K562 (cell line): ENCODE measurements around the gene NUMB. TPM values are rescaled to one million over a fixed set of nuclear protein-coding genes. Genes with fewer than 3 reads are reported as not detected.

Experiments
- ATAC-seq: fragments of 200-7000 bp; cut with Tn5 transposase; 3 replicates; pipeline ENCODE4 v1.9.1; 2020; ENCODE audit warnings: moderate library complexity
- BruUV-seq: library from RNA; stranded (reverse); fragments of 400-500 nt; replicated peaks from 2 replicates; lab custom pipeline; 2021; lab: Mats Ljungman, UMichigan
- CTCF ChIA-PET: fragments of 300-600 bp; formaldehyde crosslinking; extraction: SDS; loops from one replicate; lab custom pipeline; 2021; ENCODE audit warnings: low intra/inter-chr PET ratio; lab: Yijun Ruan, JAX
- POLR2A ChIA-PET: fragments of 300-600, 350-650 bp; sonication (Branson Sonifier 250); formaldehyde crosslinking; extraction: SDS; loops from one replicate; lab custom pipeline; 2021; ENCODE audit warnings: antibody characterized with exemption, inconsistent platforms; lab: Yijun Ruan, JAX
- DNase-seq, 4 experiments: peaks; one replicate each; pipeline versions ENCODE4 v3.0.0 to v3.0.0-alpha.2; 2011 to 2018; ENCODE audit warnings: low spot score in 3 of 4, mixed read lengths in 3 of 4; ENCODE audit errors: extremely low read depth in 1 of 4
- FAIRE-seq: peaks from 2 replicates; lab custom pipeline; 2011; peaks lifted over from hg19 to GRCh38; lab: Jason Lieb, UNC
- H2AFZ ChIP-seq: 2 replicates; pipeline ENCODE4 v1.6.0; 2011; ENCODE audit warnings: low read depth, low read length, control low read depth, inconsistent platforms
- H3K27ac ChIP-seq: fragments of 200-600 bp; 3 replicates; pipeline ENCODE4 v1.8.0; 2011; ENCODE audit warnings: low read depth, mild to moderate bottlenecking, control low read depth, inconsistent platforms, low read length, moderate library complexity, mixed read lengths; ENCODE audit errors: extremely low read depth
- H3K27me3 ChIP-seq, 2 experiments: fragments of 300-600 bp in 1 of 2; 2 replicates in 1 of 2; 3 replicates in 1 of 2; pipeline versions ENCODE4 v1.6.0 to v1.8.0; 2011; ENCODE audit warnings: inconsistent platforms in 2 of 2, low read length in 2 of 2, mild to moderate bottlenecking in 1 of 2, mixed read lengths in 1 of 2, moderate library complexity in 1 of 2; ENCODE audit not compliant: control insufficient read depth in 2 of 2, insufficient read depth in 2 of 2
- H3K36me3 ChIP-seq: fragments of 300-600 bp; 3 replicates; pipeline ENCODE4 v1.8.0; 2011; ENCODE audit warnings: mild to moderate bottlenecking, low read length, inconsistent platforms; ENCODE audit not compliant: control insufficient read depth, insufficient read depth
- H3K4me1 ChIP-seq, 2 experiments: fragments of 200-600 bp in 1 of 2; replicated peaks in 1 of 2; 2 replicates in 1 of 2; 3 replicates in 1 of 2; pipeline versions ENCODE4 v1.5.1 to v1.8.0; 2011; ENCODE audit warnings: inconsistent platforms in 2 of 2, low read length in 2 of 2, mild to moderate bottlenecking in 1 of 2, mixed read lengths in 1 of 2, moderate library complexity in 1 of 2; ENCODE audit not compliant: control insufficient read depth in 2 of 2, insufficient read depth in 2 of 2
- H3K4me2 ChIP-seq: 2 replicates; pipeline ENCODE4 v1.6.1; 2011; ENCODE audit warnings: low read length, control low read depth, inconsistent platforms, mixed read lengths; ENCODE audit not compliant: insufficient read depth
- H3K4me3 ChIP-seq: fragments of 200-600 bp; sonication (generic), shearing (Covaris generic); 2 replicates; pipeline ENCODE4 v1.5.1; 2016; ENCODE audit warnings: control low read depth, inconsistent platforms
- H3K79me2 ChIP-seq: fragments of 200-600 bp; 3 replicates; pipeline ENCODE4 v1.8.0; 2011; ENCODE audit warnings: low read length, inconsistent platforms; ENCODE audit not compliant: control insufficient read depth, insufficient read depth
- H3K9ac ChIP-seq, 2 experiments: 2 replicates each; pipeline versions ENCODE4 v1.6.0 to v1.6.1; 2011; ENCODE audit warnings: low read depth in 2 of 2, low read length in 2 of 2, control low read depth in 1 of 2, inconsistent platforms in 1 of 2, mild to moderate bottlenecking in 1 of 2, mixed read lengths in 1 of 2; ENCODE audit not compliant: insufficient read depth in 1 of 2
- H3K9me1 ChIP-seq: one replicate; pipeline ENCODE4 v1.6.0; 2011; ENCODE audit warnings: inconsistent platforms, mild to moderate bottlenecking, low read length, moderate library complexity; ENCODE audit not compliant: control insufficient read depth, insufficient read depth
- H3K9me3 ChIP-seq: replicated peaks from 2 replicates; pipeline ENCODE4 v1.5.1; 2011; ENCODE audit warnings: low read depth, low read length, inconsistent platforms; ENCODE audit not compliant: control insufficient read depth, insufficient read depth
- H4K20me1 ChIP-seq: replicated peaks from 2 replicates; pipeline ENCODE4 v1.6.1; 2011; ENCODE audit warnings: low read length, inconsistent platforms, mixed read lengths; ENCODE audit not compliant: control insufficient read depth, insufficient read depth
- FOXA3 ChIP-seq, 2 experiments: fragments of 450-650 bp in 1 of 2; sonication (generic) in 1 of 2; formaldehyde crosslinking; IDR thresholded peaks in 1 of 2; conservative IDR thresholded peaks in 1 of 2; 2 replicates each; pipeline versions ENCODE4 v1.4.0 to v1.8.0; 2020 to 2022; ENCODE audit warnings: mild to moderate bottlenecking in 2 of 2, missing genetic modification reagents in 1 of 2
- NKRF ChIP-seq: fragments of 450-650 bp; IDR thresholded peaks from 2 replicates; pipeline ENCODE4 v1.6.1; 2016; ENCODE audit warnings: borderline replicate concordance
- WGBS: fragments of 100-300 bp; shearing (Covaris generic); methylation state at CpG from one replicate; pipeline ENCODE4 v1.1.6; 2016; ENCODE audit warnings: low coverage, mixed read lengths; ENCODE audit not compliant: insufficient coverage; ENCODE audit errors: missing lambda C conversion rate; 5-methylcytosine and 5-hydroxymethylcytosine counted together
- in situ Hi-C: fragments of 300-500 bp; cut with MboI; formaldehyde crosslinking; loops from 4 replicates; pipeline ENCODE4 v1.15.0; 2018; ENCODE audit warnings: inconsistent platforms, mixed read lengths
- intact Hi-C: fragments of 100-400 bp; cut with micrococcal nuclease; formaldehyde crosslinking; loops from 2 replicates; pipeline ENCODE4 v1.14.2; 2022
- polyA plus RNA-seq, 8 experiments: library from polyadenylated mRNA; depleted of rRNA in 4 of 8; stranded (reverse) in 5 of 8; unstranded in 3 of 8; fragments of >200 nt; fragmentation: Nextera tagmentation in 2 of 8; fragmentation: Illumina TruSeq in 1 of 8; extraction: Ambion mirVana in 2 of 8; extraction: Trizol in 1 of 8; gene quantifications; 2 replicates each; pipeline versions ENCODE4 v1.2.1 to v1.2.3, GENCODE V29; 2011 to 2014; ENCODE audit warnings: inconsistent platforms in 1 of 8, missing spikeins in 1 of 8
- total RNA-seq, 7 experiments: library from RNA; depleted of rRNA in 6 of 7; stranded (reverse); fragments of >200 nt in 6 of 7; fragmentation: Illumina TruSeq in 2 of 7; extraction: Trizol in 2 of 7; gene quantifications; 2 replicates each; pipeline versions ENCODE4 v1.2.1 to v1.2.3, GENCODE V29; 2011 to 2021; ENCODE audit warnings: low replicate concordance in 1 of 7

NUMB gene
- total and polyA plus RNA-seq, 9 of the 15 experiments (the other 6 are each of a cell fraction or from before 2014, with no cell fraction given): 13.5 to 54.0 (median 32.3) TPM

- Histone ChIP-seq H4K20me1 (no peaks in the 10 kb centered on the region), H3K27me3 (no peaks in the 10 kb centered on the region), H3K79me2 (no peaks in the 10 kb centered on the region), H3K4me3 (no peak overlapping the region), H3K36me3 (no peaks in the 10 kb centered on the region), H3K4me1 (peaks cover 14 to 50% of the 10 kb centered on the region in 2 experiments), H3K27ac (no peak overlapping the region), H3K9me1 (peaks cover 3% of the 10 kb centered on the region), H3K4me2 (no peak overlapping the region), H2AFZ (no peak overlapping the region), H3K9me3 (no peaks in the 10 kb centered on the region), H3K9ac (no peak overlapping the region)
- intact Hi-C loops: loop anchor here (10.0 kb wide), 1 partner anchor 541 kb away; the partner anchor contains the start of gene DCAF4
- POLR2A ChIA-PET: interaction anchor here (1.3 kb wide), 1 partner anchor 11 kb away, joined by 5 read pairs; no protein-coding TSS in a partner anchor
- FAIRE-seq: peak; percentile 40
- CTCF ChIA-PET: no interaction called here
- in situ Hi-C loops: loop anchor here (5.0 to 25.0 kb wide), 3 partner anchors 169 to 954 kb away; partner anchors contain the start of gene ZFYVE1
- no peak for DNase-seq
- no TSS peak for BruUV-seq
- TF ChIP-seq NKRF (no peak), FOXA3 (CRISPR knock-in tag; conservative IDR thresholded peaks at IDR 0.05 in 1 of 2, IDR thresholded peaks at IDR 0.05 in 1 of 2) (0 out of 4 replicates have a peak, but pooled peaks of 1 of the 2 experiments have one; percentile 24)
- no peak for ATAC-seq
- 26% methylated on average over 3 of the region's 5 CpGs for WGBS
These were observed 7.6 kb upstream of the NUMB start for GRCh38 chr14:73465823-73466532.
